Activated naive CD4-positive, alpha-beta T cell treated with anti-CD3 and anti-CD28 coated beads, Interleukin-2, amount 10 ng/mL, durations not matched to agents 7 days and 5 days (primary cell): ENCODE data around the gene PKP1.

ENCODE experiments used
- CTCF ChIA-PET: fragments of 350-600 bp; sonication (Branson Sonifier 250); formaldehyde crosslinking; loops from one replicate; lab custom pipeline; 2021; ENCODE audit warnings: antibody characterized with exemption; lab: Charles Lee
- DNase-seq: peaks from one replicate; pipeline ENCODE4 v3.0.0-alpha.2; 2020
- H3K27ac Mint-ChIP-seq: one replicate; pipeline ENCODE4 v1.8.0; 2021; ENCODE audit warnings: mild to moderate bottlenecking, moderate library complexity, mixed read lengths
- H3K27me3 Mint-ChIP-seq: one replicate; pipeline ENCODE4 v1.8.0; 2021; ENCODE audit warnings: mild to moderate bottlenecking, mixed read lengths
- H3K36me3 Mint-ChIP-seq: one replicate; pipeline ENCODE4 v1.8.0; 2021; ENCODE audit warnings: mixed read lengths
- H3K4me1 Mint-ChIP-seq: one replicate; pipeline ENCODE4 v1.8.0; 2021; ENCODE audit warnings: mixed read lengths
- H3K4me3 Mint-ChIP-seq: one replicate; pipeline ENCODE4 v1.8.0; 2021; ENCODE audit warnings: mild to moderate bottlenecking, moderate library complexity, mixed read lengths
- H3K9me3 Mint-ChIP-seq: one replicate; pipeline ENCODE4 v1.8.0; 2021; ENCODE audit warnings: mixed read lengths

PKP1 gene

DNA sequence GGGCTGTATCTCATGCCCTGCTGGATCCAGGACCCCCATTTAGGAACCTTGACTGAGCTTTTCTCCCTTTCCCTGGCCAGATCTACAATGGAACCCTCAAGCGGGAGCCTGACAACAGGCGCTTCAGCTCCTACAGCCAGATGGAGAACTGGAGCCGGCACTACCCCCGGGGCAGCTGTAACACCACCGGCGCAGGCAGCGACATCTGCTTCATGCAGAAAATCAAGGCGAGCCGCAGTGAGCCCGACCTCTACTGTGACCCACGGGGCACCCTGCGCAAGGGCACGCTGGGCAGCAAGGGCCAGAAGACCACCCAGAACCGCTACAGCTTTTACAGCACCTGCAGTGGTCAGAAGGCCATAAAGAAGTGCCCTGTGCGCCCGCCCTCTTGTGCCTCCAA is 29.8 kb downstream of the PKP1 start:
- Mint-ChIP-seq H3K27ac (no peak overlapping the region), H3K36me3 (no peaks in the 10 kb centered on the region), H3K4me1 (peaks cover 4% of the 10 kb centered on the region), H3K4me3 (no peak overlapping the region), H3K27me3 (peaks cover 41% of the 10 kb centered on the region), H3K9me3 (no peaks in the 10 kb centered on the region)
- DNase-seq: no peak
- CTCF ChIA-PET: no interaction called here

DNA sequence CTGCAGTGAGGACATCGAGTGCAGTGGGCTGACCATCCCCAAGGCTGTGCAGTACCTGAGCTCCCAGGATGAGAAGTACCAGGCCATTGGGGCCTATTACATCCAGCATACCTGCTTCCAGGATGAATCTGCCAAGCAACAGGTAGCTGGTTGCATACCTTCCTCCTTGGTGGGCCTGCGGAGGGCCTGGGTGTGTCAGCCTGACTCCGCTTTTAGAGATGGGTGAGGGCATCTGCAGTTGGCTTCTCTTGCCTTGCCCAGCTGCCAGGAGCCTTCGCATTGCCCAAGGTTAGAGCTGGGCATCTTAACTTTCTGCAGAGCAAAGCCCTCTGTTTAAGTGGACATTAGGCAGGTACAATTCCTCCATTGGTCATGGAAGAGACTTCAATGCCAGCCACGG is 33.2 kb downstream of the PKP1 start:
- Mint-ChIP-seq H3K27ac (no peak overlapping the region), H3K4me1 (peaks cover under 1% of the 10 kb centered on the region), H3K36me3 (no peaks in the 10 kb centered on the region), H3K4me3 (no peak overlapping the region), H3K27me3 (peaks cover 15% of the 10 kb centered on the region), H3K9me3 (no peaks in the 10 kb centered on the region)
- no peak for DNase-seq
- CTCF ChIA-PET: interaction anchor here (2.0 kb wide), 1 partner anchor 11 kb away, joined by 6 read pairs; no protein-coding TSS in a partner anchor

DNA sequence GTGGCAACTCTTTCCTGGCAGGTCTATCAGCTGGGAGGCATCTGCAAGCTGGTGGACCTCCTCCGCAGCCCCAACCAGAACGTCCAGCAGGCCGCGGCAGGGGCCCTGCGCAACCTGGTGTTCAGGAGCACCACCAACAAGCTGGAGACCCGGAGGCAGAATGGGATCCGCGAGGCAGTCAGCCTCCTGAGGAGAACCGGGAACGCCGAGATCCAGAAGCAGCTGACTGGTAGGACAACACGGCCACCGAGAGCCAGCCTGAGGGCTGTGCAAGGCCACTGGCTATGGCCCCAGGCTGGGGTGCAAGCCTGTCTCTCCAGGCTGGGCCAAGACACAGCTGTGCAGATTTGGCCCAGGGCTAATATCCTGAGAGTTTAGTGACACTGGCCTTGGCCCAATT is 34.2 kb downstream of the PKP1 start:
- H3K27ac Mint-ChIP-seq: no peak overlapping the region

DNA sequence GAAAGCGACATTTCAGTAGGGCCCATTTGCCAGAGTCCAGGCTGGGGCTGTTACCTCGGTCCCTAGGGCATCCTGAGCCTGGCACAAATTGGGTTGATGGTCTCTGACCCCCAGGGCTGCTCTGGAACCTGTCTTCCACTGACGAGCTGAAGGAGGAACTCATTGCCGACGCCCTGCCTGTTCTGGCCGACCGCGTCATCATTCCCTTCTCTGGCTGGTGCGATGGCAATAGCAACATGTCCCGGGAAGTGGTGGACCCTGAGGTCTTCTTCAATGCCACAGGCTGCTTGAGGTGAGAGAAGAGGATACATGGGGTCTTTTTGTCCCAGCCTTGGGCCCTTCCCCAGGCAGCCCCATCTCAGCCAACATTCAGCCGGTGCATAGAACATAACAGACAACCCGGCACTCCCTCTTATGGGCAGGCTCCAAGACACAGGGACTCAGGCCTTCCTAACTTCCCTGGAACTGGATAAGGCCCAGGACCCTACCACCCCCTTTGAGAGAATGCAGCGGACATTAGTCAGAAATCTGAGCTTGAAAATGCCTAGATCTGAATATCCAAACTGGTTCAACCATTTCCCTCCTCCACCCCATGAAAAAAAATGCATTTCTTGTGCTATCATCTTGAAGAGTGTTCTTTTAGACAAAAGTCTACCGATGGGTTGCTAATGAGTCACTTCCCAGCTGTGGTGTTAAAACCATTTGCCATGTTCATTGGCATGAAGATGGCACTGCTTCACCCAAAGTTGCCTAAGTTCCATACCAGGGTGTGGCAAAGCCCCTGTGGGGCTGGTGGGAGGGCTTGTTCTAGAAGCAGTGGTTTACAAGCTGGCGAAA is 35.4 kb downstream of the PKP1 start:
- no peaks in the 10 kb centered on the region for H3K36me3 Mint-ChIP-seq
- CTCF ChIA-PET: no interaction called here

More for the DNA sequence above, 34.2 kb downstream of the PKP1 start:
- no peak for DNase-seq
- Mint-ChIP-seq H3K4me1 (no peaks in the 10 kb centered on the region), H3K9me3 (no peaks in the 10 kb centered on the region), H3K4me3 (no peak overlapping the region), H3K27me3 (peaks cover 13% of the 10 kb centered on the region), H3K36me3 (no peaks in the 10 kb centered on the region)
- CTCF ChIA-PET: no interaction called here

DNA sequence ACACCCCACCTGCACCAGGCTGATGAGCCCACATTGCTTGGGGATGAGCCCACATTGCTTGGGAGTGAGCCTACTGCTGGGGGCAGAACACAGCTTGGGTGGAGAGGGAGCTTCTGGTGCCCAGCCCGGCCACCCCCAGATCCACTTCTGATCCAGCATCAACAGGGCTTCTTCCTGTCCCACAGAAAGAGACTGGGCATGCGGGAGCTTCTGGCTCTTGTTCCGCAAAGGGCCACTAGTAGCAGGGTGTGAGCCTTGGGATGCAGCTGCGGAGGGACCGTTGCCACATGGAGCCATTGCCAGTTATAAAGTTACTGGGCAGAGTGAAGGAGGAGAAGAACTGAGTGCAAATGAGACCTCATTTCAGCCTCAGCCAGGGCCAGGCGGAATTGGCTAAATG is 36.3 kb downstream of the PKP1 start:
- Mint-ChIP-seq H3K4me3 (no peak overlapping the region), H3K4me1 (no peaks in the 10 kb centered on the region), H3K27ac (no peak overlapping the region), H3K9me3 (no peaks in the 10 kb centered on the region), H3K27me3 (peaks cover 13% of the 10 kb centered on the region), H3K36me3 (no peaks in the 10 kb centered on the region)
- DNase-seq: no peak
- CTCF ChIA-PET: no interaction called here

More for the DNA sequence above, 35.4 kb downstream of the PKP1 start:
- Mint-ChIP-seq H3K9me3 (no peaks in the 10 kb centered on the region), H3K4me3 (no peak overlapping the region), H3K27ac (no peak overlapping the region), H3K27me3 (peaks cover 13% of the 10 kb centered on the region), H3K4me1 (no peaks in the 10 kb centered on the region)
- DNase-seq: no peak

DNA sequence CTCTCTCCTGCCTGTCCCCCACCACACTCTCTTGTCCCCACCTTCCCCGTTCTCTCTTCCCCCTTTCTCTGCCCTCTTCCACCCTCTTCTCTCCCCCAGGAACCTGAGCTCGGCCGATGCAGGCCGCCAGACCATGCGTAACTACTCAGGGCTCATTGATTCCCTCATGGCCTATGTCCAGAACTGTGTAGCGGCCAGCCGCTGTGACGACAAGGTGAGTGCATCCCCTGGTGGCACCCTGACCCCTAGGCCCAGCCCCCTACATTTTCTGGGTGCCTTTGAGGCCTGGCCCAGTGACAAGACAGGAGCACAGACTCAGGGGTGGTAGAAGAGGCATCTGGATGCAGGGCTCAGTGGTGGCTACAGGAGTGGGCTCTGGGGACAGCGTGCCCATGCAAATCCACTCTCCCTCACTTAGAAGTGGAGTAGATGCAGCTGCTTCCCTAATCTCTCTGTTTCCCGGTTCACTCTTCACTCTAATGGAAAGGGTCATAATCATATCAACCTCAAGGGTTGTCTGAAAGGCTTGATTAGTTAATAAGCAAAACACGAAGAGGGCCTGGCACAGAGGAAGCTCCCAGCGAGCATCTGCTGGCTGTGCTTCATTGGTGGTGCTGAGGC is 37.0 kb downstream of the PKP1 start:
- no peak overlapping the region for H3K4me3 Mint-ChIP-seq

DNA sequence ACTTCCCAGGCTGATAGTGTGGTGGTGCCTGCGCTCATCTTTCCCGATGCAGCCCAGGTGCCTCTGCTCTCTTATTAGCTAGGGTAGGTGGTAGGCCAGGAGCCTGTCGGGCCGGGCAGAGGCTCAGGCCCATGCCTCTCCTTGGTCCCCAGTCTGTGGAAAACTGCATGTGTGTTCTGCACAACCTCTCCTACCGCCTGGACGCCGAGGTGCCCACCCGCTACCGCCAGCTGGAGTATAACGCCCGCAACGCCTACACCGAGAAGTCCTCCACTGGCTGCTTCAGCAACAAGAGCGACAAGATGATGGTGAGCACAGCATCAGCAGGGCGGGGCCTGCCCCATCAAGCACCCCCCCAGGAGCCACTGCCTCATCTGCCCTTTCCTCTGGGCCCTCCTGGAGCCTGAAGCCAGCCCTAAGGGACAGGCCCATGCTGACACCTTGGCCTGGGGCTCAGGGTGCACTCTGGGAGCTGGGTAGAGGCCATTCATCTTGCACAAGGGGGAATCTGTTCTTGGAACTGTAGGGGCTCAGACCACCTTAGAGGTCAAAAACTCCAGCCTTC is 38.6 kb downstream of the PKP1 start:
- peaks cover 23% of the 10 kb centered on the region for H3K27me3 Mint-ChIP-seq
- no peaks in the 10 kb centered on the region for H3K4me1 Mint-ChIP-seq
- CTCF ChIA-PET: no interaction called here
- no peak overlapping the region for H3K27ac Mint-ChIP-seq
- H3K9me3 Mint-ChIP-seq: no peaks in the 10 kb centered on the region
- no peaks in the 10 kb centered on the region for H3K36me3 Mint-ChIP-seq
- no peak for DNase-seq
- H3K4me3 Mint-ChIP-seq: no peak overlapping the region

More for the DNA sequence above, 37.0 kb downstream of the PKP1 start:
- Mint-ChIP-seq H3K4me1 (no peaks in the 10 kb centered on the region), H3K27me3 (peaks cover 13% of the 10 kb centered on the region), H3K36me3 (no peaks in the 10 kb centered on the region), H3K9me3 (no peaks in the 10 kb centered on the region), H3K27ac (no peak overlapping the region)
- CTCF ChIA-PET: no interaction called here
- DNase-seq: no peak

DNA sequence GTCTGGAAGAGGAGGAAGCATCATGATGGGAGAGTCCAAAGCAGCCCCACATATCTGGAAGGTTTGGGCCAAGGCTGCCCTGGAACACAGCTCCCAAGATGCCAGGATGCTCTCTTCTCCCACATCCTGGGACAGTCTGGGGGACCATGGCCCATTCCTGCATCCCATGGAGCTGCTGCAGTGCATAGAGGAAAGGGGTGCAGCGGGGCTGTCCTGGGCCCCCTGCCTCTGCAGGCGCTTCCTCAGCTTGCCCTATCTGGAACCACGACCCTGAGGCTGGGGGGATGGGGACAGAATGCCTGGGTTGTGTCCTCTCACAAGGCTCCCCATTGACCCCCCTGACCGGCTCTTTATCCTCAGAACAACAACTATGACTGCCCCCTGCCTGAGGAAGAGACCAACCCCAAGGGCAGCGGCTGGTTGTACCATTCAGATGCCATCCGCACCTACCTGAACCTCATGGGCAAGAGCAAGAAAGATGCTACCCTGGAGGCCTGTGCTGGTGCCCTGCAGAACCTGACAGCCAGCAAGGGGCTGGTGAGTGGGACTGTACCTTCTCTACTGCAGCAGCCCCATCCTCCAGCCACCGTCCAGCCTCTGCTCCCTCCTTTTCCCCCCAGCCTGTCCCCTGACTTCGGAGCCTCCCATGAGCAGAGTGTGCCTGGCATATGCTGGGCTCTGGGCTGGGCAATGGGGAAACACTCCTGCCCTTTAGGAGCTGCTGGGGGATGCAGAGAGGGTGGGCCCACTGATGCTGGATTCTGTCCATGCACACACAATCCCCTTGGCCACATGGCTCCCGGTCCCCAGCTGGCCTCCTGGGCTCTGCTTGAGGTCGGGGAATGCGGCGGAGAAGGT is 39.6 kb downstream of the PKP1 start:
- Mint-ChIP-seq H3K4me1 (no peaks in the 10 kb centered on the region), H3K27me3 (peaks cover 32% of the 10 kb centered on the region), H3K4me3 (no peak overlapping the region), H3K36me3 (no peaks in the 10 kb centered on the region), H3K27ac (no peak overlapping the region), H3K9me3 (no peaks in the 10 kb centered on the region)
- no peak for DNase-seq
- CTCF ChIA-PET: no interaction called here

DNA sequence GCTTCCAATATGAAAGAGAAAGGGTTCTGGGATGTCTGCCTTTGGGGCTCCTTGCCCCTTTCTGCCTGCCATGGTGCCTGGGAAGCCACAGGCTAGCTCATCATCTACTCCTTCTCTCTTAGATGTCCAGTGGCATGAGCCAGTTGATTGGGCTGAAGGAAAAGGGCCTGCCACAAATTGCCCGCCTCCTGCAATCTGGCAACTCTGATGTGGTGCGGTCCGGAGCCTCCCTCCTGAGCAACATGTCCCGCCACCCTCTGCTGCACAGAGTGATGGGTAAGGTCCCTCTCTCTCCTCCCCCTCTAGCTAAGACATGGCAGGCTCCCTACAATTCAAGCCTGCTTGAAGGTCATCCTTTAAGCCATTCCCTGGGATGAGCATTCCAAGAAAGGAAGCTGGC is 41.0 kb downstream of the PKP1 start:
- H3K27ac Mint-ChIP-seq: no peak overlapping the region
- H3K27me3 Mint-ChIP-seq: peaks cover 32% of the 10 kb centered on the region
- DNase-seq: no peak
- H3K9me3 Mint-ChIP-seq: no peaks in the 10 kb centered on the region
- no peaks in the 10 kb centered on the region for H3K4me1 Mint-ChIP-seq
- CTCF ChIA-PET: no interaction called here
- no peak overlapping the region for H3K4me3 Mint-ChIP-seq
- no peaks in the 10 kb centered on the region for H3K36me3 Mint-ChIP-seq

DNA sequence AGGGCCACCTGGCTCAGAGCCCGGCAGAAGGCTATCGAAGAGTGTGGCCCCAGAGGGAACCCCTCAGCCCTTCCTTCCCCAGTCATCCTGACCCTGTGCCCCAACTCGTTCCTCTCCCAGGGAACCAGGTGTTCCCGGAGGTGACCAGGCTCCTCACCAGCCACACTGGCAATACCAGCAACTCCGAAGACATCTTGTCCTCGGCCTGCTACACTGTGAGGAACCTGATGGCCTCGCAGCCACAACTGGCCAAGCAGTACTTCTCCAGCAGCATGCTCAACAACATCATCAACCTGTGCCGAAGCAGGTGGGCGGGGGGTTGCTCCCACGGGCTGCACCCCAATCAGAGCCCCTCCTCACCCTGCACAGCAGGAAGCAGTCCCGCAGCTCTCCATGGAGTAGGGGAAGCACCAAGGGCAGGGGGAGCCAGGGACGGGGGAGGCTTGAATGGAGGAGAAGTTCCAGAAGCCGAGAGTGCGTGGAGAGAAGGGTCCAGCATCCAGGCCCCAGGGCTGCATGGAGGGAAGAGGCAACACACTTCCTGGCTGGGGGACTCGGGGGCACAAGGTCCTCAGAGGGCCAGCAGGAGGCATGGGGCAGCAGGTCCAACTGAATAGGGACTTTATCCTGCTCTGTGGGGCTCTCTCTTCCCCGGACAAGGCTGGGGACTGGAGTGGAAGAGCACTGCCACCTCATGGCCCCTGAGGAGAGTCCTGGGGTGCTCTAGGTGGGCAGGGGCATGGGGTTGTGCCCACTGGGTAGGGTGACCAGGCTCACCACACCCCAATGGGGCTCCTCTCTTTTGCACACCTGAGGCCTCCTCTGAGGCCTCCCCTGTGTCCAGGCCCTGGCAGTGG is 41.7 kb downstream of the PKP1 start:
- DNase-seq: no peak
- CTCF ChIA-PET: no interaction called here
- H3K36me3 Mint-ChIP-seq: no peaks in the 10 kb centered on the region
- peaks cover 35% of the 10 kb centered on the region for H3K27me3 Mint-ChIP-seq
- no peak overlapping the region for H3K27ac Mint-ChIP-seq
- H3K9me3 Mint-ChIP-seq: no peaks in the 10 kb centered on the region
- no peaks in the 10 kb centered on the region for H3K4me1 Mint-ChIP-seq
- H3K4me3 Mint-ChIP-seq: no peak overlapping the region

DNA sequence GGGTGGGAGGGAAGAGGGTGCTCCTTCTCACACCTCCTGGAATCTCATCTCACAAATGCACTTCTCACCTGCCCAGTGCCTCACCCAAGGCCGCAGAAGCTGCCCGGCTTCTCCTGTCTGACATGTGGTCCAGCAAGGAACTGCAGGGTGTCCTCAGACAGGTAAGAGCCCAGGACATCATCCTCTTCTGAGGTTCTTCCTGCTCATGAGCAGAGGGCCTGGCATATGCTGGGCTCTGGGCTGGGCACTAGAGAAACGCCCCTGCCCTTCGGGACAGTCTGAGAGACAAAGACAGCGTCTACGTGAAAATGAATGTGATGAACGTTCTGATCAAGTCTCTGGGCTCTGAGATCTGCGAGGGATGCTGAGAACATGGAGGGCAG is 42.4 kb downstream of the PKP1 start:
- H3K4me3 Mint-ChIP-seq: no peak overlapping the region
- peaks cover 38% of the 10 kb centered on the region for H3K27me3 Mint-ChIP-seq
- H3K36me3 Mint-ChIP-seq: no peaks in the 10 kb centered on the region
- DNase-seq: no peak
- H3K9me3 Mint-ChIP-seq: no peaks in the 10 kb centered on the region
- CTCF ChIA-PET: interaction anchor here (0.8 kb wide), 1 partner anchor 784 kb away, joined by 3 read pairs; no protein-coding TSS in a partner anchor
- H3K4me1 Mint-ChIP-seq: no peaks in the 10 kb centered on the region
- H3K27ac Mint-ChIP-seq: no peak overlapping the region

DNA sequence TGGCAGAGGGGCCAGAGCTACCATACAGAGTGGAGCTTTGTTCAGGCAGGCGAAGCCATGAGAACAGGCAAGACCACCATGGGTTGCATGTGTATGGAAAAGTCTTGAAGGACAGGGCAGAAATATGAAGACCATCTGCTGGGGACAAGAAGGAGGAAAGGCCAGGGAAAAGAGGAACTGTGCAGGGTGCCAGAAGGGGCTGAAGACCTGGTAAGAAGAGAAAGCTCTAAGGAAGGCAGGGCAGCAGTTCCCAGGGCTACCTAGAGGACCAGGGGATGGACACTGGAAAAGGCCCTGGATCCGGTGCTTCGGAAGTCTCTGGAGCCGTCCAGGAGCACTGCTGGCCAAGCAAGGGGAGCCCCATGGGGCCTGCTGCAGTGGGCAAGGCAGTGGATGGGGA is 43.4 kb downstream of the PKP1 start:
- no peak for DNase-seq
- H3K36me3 Mint-ChIP-seq: no peaks in the 10 kb centered on the region
- CTCF ChIA-PET: interaction anchor here (2.3 kb wide), 1 partner anchor 11 kb away, joined by 6 read pairs; no protein-coding TSS in a partner anchor
- H3K4me1 Mint-ChIP-seq: no peaks in the 10 kb centered on the region
- H3K9me3 Mint-ChIP-seq: no peaks in the 10 kb centered on the region
- no peak overlapping the region for H3K4me3 Mint-ChIP-seq
- H3K27me3 Mint-ChIP-seq: peaks cover 38% of the 10 kb centered on the region
- no peak overlapping the region for H3K27ac Mint-ChIP-seq

DNA sequence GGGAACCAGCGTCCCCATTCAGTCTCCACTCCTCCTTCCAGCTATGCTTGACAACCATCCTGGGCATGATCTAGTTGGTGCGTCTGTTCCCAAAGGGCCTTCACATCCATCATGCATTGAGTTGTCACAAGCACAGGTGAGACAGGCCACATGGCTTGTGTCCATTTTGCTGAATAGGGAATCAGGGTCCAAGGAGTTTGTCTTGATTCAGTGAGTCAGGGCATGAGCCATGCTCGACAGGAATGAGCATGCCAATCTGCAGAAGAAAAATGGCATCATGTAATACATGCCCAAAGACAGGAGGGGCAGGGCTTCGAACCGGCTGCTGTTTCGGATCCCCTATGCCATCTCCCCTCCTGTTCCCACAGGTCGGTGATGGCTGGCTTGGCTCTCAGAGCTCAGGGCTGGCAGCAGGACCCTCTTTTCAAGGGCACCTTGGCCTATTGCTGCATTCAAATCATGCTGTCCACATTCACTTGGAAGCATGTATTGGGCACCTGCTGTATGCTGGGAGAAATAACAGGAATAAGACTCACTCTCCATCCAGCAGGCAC is 44.5 kb downstream of the PKP1 start:
- Mint-ChIP-seq H3K4me1 (no peaks in the 10 kb centered on the region), H3K36me3 (no peaks in the 10 kb centered on the region), H3K9me3 (no peaks in the 10 kb centered on the region), H3K27me3 (peaks cover 33% of the 10 kb centered on the region), H3K27ac (no peak overlapping the region), H3K4me3 (no peak overlapping the region)
- no peak for DNase-seq
- CTCF ChIA-PET: interaction anchor here (2.3 kb wide), 1 partner anchor 12 kb away, joined by 6 read pairs; no protein-coding TSS in a partner anchor
